ENCODE results near the gene VASH1.

VASH1 gene

GRCh38 chr14:76771437-76771980 lies 10.2 kb downstream of the VASH1 start:
- no peak for DNase-seq (ENCODE audit: low read depth in 1 of 2, low spot score in 1 of 2)

- no peak for DNase-seq (ENCODE audit: low read depth in 1 of 2, low spot score in 1 of 2)
These were observed 11.3 kb downstream of the VASH1 start for GRCh38 chr14:76772300-76773187.

GRCh38 chr14:76773188-76773885 lies 12.1 kb downstream of the VASH1 start:
- DNase-seq (ENCODE audit: low read depth in 1 of 2, low spot score in 1 of 2): no peak

GRCh38 chr14:76773956-76774820 lies 12.9 kb downstream of the VASH1 start:
- no peak for DNase-seq (ENCODE audit: low read depth in 1 of 2, low spot score in 1 of 2)

GRCh38 chr14:76774821-76775694 lies 13.8 kb downstream of the VASH1 start:
- DNase-seq (ENCODE audit: low read depth in 1 of 2, low spot score in 1 of 2): no peak

- DNase-seq (ENCODE audit: low read depth in 1 of 2, low spot score in 1 of 2): no peak
These were observed 14.6 kb downstream of the VASH1 start for GRCh38 chr14:76775695-76776427.

GRCh38 chr14:76776428-76777251 lies 15.4 kb downstream of the VASH1 start:
- no peak for DNase-seq (ENCODE audit: low read depth in 1 of 2, low spot score in 1 of 2)

GRCh38 chr14:76777721-76778120 lies 16.5 kb downstream of the VASH1 start:
- no peak for DNase-seq (ENCODE audit: low read depth in 1 of 2, low spot score in 1 of 2)

- DNase-seq (ENCODE audit: low read depth in 1 of 2, low spot score in 1 of 2): no peak
These were observed 17.4 kb downstream of the VASH1 start for GRCh38 chr14:76778546-76779215.

GRCh38 chr14:76779221-76780057 lies 18.2 kb downstream of the VASH1 start:
- DNase-seq (ENCODE audit: low read depth in 1 of 2, low spot score in 1 of 2): no peak

GRCh38 chr14:76780058-76780345 lies 18.7 kb downstream of the VASH1 start:
- no peak for DNase-seq (ENCODE audit: low read depth in 1 of 2, low spot score in 1 of 2)

GRCh38 chr14:76780360-76780759 lies 19.1 kb downstream of the VASH1 start:
- DNase-seq (ENCODE audit: low read depth in 1 of 2, low spot score in 1 of 2): no peak

- no peak for DNase-seq (ENCODE audit: low read depth in 1 of 2, low spot score in 1 of 2)
These were observed 19.8 kb downstream of the VASH1 start for GRCh38 chr14:76780875-76781647.

- DNase-seq (ENCODE audit: low read depth in 1 of 2, low spot score in 1 of 2): no peak
These were observed 20.4 kb downstream of the VASH1 start for GRCh38 chr14:76781648-76782051.

- DNase-seq (ENCODE audit: low read depth in 1 of 2, low spot score in 1 of 2): no peak
These were observed 21.0 kb downstream of the VASH1 start for GRCh38 chr14:76782115-76782884.
